Muscle of leg (tissue), 11 donors: ENCODE data around the gene FAM168B. TPM values are rescaled to one million over a fixed set of nuclear protein-coding genes. Genes with fewer than 3 reads are reported as not detected.
A peak's percentile ranks its signal among the peaks of the same experiment; 100 is the strongest.
"Not testable (repeated sequence)": the region's sequence is repeated elsewhere in the genome, so short reads cannot be mapped to it uniquely, and the experiment has no call there.

ENCODE experiments used
- DNase-seq: peaks from one replicate; pipeline ENCODE4 v3.0.0; 2013
- H3K27ac ChIP-seq: one replicate; pipeline ENCODE4 v1.5.1; 2013; ENCODE audit warnings: mild to moderate bottlenecking, low read length, control low read depth
- H3K27me3 ChIP-seq: one replicate; pipeline ENCODE4 v1.6.1; 2013; ENCODE audit warnings: low read length; ENCODE audit not compliant: control insufficient read depth, insufficient read depth
- H3K36me3 ChIP-seq: one replicate; pipeline ENCODE4 v1.6.1; 2013; ENCODE audit warnings: low read length; ENCODE audit not compliant: control insufficient read depth, insufficient read depth
- H3K4me1 ChIP-seq: one replicate; pipeline ENCODE4 v1.6.1; 2013; ENCODE audit warnings: low read length; ENCODE audit not compliant: control insufficient read depth, insufficient read depth
- H3K4me3 ChIP-seq: one replicate; pipeline ENCODE4 v1.5.1; 2013; ENCODE audit warnings: low read length, control low read depth
- H3K9me3 ChIP-seq: replicated peaks from 2 replicates; pipeline ENCODE4 v1.6.1; 2013; ENCODE audit warnings: low read depth, low read length; ENCODE audit not compliant: control insufficient read depth
- WGBS: methylation state at CpG from one replicate; pipeline ENCODE4 v1.1.5; 2013; ENCODE audit warnings: missing lambda C conversion rate; ENCODE audit not compliant: insufficient coverage; 5-methylcytosine and 5-hydroxymethylcytosine counted together
- polyA plus RNA-seq, 8 donors: library from polyadenylated mRNA; unstranded; fragments of 120-200 nt; gene quantifications; one replicate each; pipeline versions ENCODE4 v1.2.1 to v1.2.3, GENCODE V29; 2013; ENCODE audit warnings: inconsistent platforms in 1 of 8, low replicate concordance in 1 of 8; ENCODE audit not compliant: insufficient read length in 8 of 8, insufficient read depth in 1 of 8
- total RNA-seq: library from RNA; stranded (reverse); fragments of 120-200 nt; gene quantifications from one replicate; pipeline ENCODE4 v1.2.4, GENCODE V29; 2013

FAM168B gene
- total and polyA plus RNA-seq, 9 donors: 45.8 to 83.5 (median 73.8) TPM

DNA sequence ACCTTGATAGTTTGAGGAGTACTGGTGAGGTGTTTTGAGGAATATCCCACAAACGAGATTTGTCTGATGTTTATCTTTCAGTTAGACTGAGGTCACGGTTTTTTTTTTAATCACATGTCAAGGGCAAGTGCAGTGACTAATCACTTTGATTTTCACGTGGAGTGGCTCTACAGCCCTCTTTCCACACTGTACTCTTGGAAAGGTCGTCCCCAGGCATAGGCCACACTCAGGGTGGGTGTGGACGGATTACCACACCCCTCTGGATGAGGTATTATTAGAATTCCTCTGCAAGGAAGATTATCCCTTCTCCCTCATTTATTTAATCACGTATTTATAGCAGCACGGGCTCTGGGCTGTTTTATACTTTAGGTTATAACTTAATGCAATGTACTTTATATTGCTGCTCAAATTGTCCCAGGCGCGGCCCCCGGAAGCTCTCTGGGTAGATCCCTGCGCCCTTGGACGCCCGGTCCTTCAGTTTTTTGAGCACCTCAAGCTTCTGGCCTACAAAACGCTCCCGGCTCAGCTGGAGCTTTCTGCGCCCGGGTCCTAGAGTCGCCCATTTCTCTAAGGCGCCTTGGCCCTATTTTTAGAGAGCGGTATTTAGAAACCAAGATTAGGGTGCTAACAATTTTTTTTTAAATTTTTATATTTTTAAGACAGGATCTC lies 11.4 kb upstream of the FAM168B start:
- H3K36me3 ChIP-seq: no peaks in the 10 kb centered on the region
- peak overlapping the region; percentile 99 for H3K27ac ChIP-seq
- DNase-seq: peak; percentile 43
- H3K27me3 ChIP-seq: no peaks in the 10 kb centered on the region
- peaks cover 10% of the 10 kb centered on the region for H3K4me1 ChIP-seq
- H3K4me3 ChIP-seq: peak overlapping the region; percentile 99
- WGBS: 0% methylated on average over 7 of the region's 20 CpGs
- no peaks in the 10 kb centered on the region for H3K9me3 ChIP-seq

- no CpG with 5 or more reads among the region's 2 CpGs for WGBS
- no peak overlapping the region for H3K4me3 ChIP-seq
- DNase-seq: no peak
- no peak overlapping the region for H3K27ac ChIP-seq
- peaks cover 10% of the 10 kb centered on the region for H3K4me1 ChIP-seq
- H3K9me3 ChIP-seq: no peaks in the 10 kb centered on the region
- no peaks in the 10 kb centered on the region for H3K36me3 ChIP-seq
- no peaks in the 10 kb centered on the region for H3K27me3 ChIP-seq
Observed at GRCh38 chr2:131103165-131103564, 9.9 kb upstream of the FAM168B start.

GRCh38 chr2:131094463-131095281 lies 1.4 kb upstream of the FAM168B start:
- Histone ChIP-seq H3K27ac (no peak overlapping the region), H3K27me3 (no peaks in the 10 kb centered on the region), H3K36me3 (peaks cover 6% of the 10 kb centered on the region), H3K4me1 (peaks cover 5% of the 10 kb centered on the region), H3K4me3 (no peak overlapping the region), H3K9me3 (no peaks in the 10 kb centered on the region)
- 80% methylated on average over 10 of the region's 22 CpGs for whole genome bisulfite sequencing
- peak; percentile 30 for DNase-seq

DNA sequence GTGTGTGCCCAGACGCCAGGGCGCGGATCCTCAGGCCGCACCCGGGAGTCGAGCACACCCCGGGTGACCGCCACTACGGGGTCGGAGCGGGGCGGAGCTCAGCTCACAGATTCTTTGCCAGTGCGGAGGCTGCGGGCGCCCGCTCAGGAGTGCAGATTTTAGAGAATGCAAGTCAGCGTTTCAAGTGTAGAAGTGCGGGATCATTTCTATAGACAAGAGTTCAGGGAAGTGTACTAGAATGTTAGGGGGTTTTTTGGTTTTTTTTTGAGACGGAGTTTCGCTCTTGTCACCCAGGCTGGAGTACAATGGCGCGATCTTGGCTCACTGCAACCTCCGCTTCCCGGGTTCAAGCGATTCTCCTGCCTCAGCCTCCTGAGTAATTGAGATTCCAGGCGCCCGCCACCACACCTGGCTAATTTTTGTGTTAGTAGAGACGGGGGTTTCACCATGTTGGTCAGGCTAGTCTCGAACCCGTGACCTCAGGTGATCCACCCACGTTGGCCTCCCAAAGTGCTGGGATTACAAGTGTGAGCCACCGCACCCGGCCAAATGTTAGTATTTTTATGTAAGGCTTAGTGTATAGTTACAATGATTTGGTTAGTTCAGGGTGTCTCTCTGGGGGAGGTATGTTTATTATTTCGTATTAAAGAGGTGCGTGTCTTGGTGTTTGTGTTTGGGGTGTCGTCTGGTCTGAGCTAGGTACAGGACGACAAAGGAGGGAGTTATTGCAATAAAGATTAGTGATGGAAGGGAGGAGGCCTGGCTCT lies 619 bp upstream of the FAM168B start:
- H3K36me3 ChIP-seq: peaks cover 6% of the 10 kb centered on the region
- 12% methylated on average over 30 of the region's 37 CpGs for WGBS
- no peaks in the 10 kb centered on the region for H3K9me3 ChIP-seq
- no peaks in the 10 kb centered on the region for H3K27me3 ChIP-seq
- H3K27ac ChIP-seq: peak overlapping the region; percentile 98
- peaks cover 5% of the 10 kb centered on the region for H3K4me1 ChIP-seq
- DNase-seq: no peak
- H3K4me3 ChIP-seq: peak overlapping the region; percentile 87

DNA sequence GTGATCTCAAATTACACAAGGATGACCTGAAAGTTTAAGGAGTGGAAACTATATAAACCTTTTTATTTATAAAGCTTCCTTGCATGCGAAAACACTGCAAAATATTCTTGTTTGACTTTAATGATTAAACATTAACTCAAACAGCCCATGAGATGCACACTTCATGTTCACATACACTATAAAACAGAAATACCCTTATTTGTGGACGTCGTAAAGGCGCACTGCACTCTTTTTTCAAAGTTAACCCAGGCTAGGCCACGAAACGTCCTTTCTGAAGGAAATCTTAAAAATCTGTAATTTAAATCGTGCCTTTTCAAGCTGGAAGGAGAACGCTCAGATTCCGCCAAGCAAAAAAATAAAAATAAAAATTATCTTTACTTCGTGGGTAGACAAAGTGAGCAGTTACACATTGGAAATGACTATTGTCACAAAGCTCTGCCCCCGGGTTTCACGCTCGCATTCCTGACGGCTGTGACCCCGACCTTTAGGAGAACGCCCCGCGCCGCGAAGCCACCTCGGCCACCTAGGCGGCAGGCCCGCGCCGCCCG lies 728 bp downstream of the FAM168B start:
- 0% methylated on average over 22 of the region's 26 CpGs for WGBS
- Histone ChIP-seq H3K4me1 (peaks cover 5% of the 10 kb centered on the region), H3K4me3 (peak overlapping the region; percentile 87), H3K27ac (peak overlapping the region; percentile 89), H3K9me3 (no peaks in the 10 kb centered on the region), H3K27me3 (no peaks in the 10 kb centered on the region), H3K36me3 (peaks cover 12% of the 10 kb centered on the region)
- peak; percentile 15 for DNase-seq

DNA sequence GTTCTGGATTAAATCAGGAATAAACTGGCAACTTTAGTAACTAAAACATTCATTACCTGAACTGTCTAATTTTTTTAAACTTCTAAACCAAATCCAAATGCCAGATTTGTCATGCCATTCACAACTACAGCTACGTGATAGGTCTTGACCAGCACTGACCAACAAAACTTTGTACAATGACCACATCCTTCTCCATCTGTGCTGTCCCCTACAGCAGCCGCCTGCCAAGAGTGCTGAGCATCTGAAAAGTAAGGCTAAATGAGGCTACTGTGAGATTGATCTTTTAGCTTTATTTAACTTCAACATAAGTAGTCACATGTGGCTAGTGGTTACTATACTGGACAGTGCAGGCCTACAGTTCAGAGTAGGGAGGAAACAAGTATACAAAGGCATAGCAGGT lies 7.6 kb downstream of the FAM168B start:
- Histone ChIP-seq H3K27me3 (no peaks in the 10 kb centered on the region), H3K36me3 (peaks cover 36% of the 10 kb centered on the region), H3K9me3 (no peaks in the 10 kb centered on the region), H3K27ac (no peak overlapping the region), H3K4me1 (no peaks in the 10 kb centered on the region), H3K4me3 (no peak overlapping the region)
- DNase-seq: no peak
- WGBS: 60% methylated on average over 1 of the region's 2 CpGs

GRCh38 chr2:131081190-131081589 lies 12.1 kb downstream of the FAM168B start:
- WGBS: 100% methylated on average over 4 of the region's 4 CpGs
- Histone ChIP-seq H3K27ac (no peak overlapping the region), H3K36me3 (peaks cover 52% of the 10 kb centered on the region), H3K4me3 (no peak overlapping the region), H3K27me3 (no peaks in the 10 kb centered on the region), H3K9me3 (no peaks in the 10 kb centered on the region), H3K4me1 (no peaks in the 10 kb centered on the region)
- DNase-seq: no peak

- H3K4me1 ChIP-seq, H3K9me3 ChIP-seq, DNase-seq, H3K27me3 ChIP-seq, H3K27ac ChIP-seq, H3K4me3 ChIP-seq: not testable (repeated sequence)
- H3K36me3 ChIP-seq: peaks cover 57% of the 10 kb centered on the region
- 97% methylated on average over 4 of the region's 6 CpGs for WGBS
Observed at GRCh38 chr2:131079931-131080330, 13.3 kb downstream of the FAM168B start.

DNA sequence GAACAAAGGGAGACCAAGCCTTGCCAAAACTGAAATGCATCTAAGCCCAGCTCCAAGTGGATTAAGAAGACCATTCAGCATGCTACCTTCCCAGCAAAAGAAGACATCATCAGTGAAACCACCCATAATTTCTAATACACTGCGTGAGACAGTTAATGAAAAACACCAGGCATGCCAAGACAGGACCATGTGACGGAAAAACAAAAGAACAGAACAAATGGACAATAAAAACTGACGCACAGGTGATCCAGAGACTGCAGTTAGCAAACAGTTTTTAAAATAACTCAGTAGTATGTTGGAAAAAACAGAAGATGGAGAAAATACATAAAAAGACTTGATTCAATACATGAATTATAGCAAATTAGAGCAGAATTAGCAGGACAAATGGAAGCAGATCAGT lies 15.3 kb downstream of the FAM168B start:
- Histone ChIP-seq H3K4me1 (no peaks in the 10 kb centered on the region), H3K9me3 (no peaks in the 10 kb centered on the region), H3K36me3 (peaks cover 68% of the 10 kb centered on the region), H3K27ac (no peak overlapping the region), H3K27me3 (no peaks in the 10 kb centered on the region), H3K4me3 (no peak overlapping the region)
- no peak for DNase-seq
- 80% methylated on average over 1 of the region's 3 CpGs for WGBS
